SK-N-SH treated with all-trans-retinoic acid at 6 μM for 48 hours (cell line): ENCODE data around the gene SBF2.

Source experiments
- ATAC-seq: fragments of 200-7000 bp; cut with Tn5 transposase; 3 replicates; pipeline ENCODE4 v1.9.1; 2020; ENCODE audit warnings: mild to moderate bottlenecking, moderate library complexity
- ARNTL ChIP-seq: fragments of 450-650 bp; formaldehyde crosslinking; IDR thresholded peaks from 2 replicates; pipeline ENCODE4 v1.5.0; 2020; ENCODE audit warnings: low read depth, mild to moderate bottlenecking, moderate library complexity, borderline replicate concordance
- BACH2 ChIP-seq: fragments of 250-450 bp; sonication (Bioruptor Pico); IDR thresholded peaks from 2 replicates; pipeline ENCODE4 v1.9.0; 2021; ENCODE audit warnings: mild to moderate bottlenecking, borderline replicate concordance
- CREB5 ChIP-seq: fragments of 250-450 bp; sonication (Bioruptor Pico); IDR thresholded peaks from 2 replicates; pipeline ENCODE4 v1.5.1; 2020; ENCODE audit warnings: low read depth, mild to moderate bottlenecking, moderate library complexity
- CSRNP3 ChIP-seq: fragments of 250-450 bp; sonication (Bioruptor Pico); IDR thresholded peaks from 2 replicates; pipeline ENCODE4 v1.5.1; 2021; ENCODE audit warnings: mild to moderate bottlenecking, moderate library complexity
- ESRRG ChIP-seq: fragments of 250-450 bp; sonication (Bioruptor Pico); IDR thresholded peaks from 2 replicates; pipeline ENCODE4 v1.6.1; 2021; ENCODE audit warnings: mild to moderate bottlenecking
- GLIS3 ChIP-seq: fragments of 250-450 bp; sonication (Bioruptor Pico); IDR thresholded peaks from 2 replicates; pipeline ENCODE4 v1.5.0; 2020; ENCODE audit warnings: mild to moderate bottlenecking, moderate library complexity
- ISL1 ChIP-seq: fragments of 250-450 bp; sonication (Bioruptor Pico); IDR thresholded peaks from 2 replicates; pipeline ENCODE4 v2.1.2; 2022; ENCODE audit warnings: mild to moderate bottlenecking, moderate library complexity
- OSR1 ChIP-seq: fragments of 250-450 bp; sonication (Bioruptor Pico); IDR thresholded peaks from 2 replicates; pipeline ENCODE4 v1.8.0; 2022; ENCODE audit warnings: moderate library complexity, mild to moderate bottlenecking, inconsistent platforms
- PATZ1 ChIP-seq: fragments of 250-450 bp; sonication (Bioruptor Pico); IDR thresholded peaks from 2 replicates; pipeline ENCODE4 v1.8.0; 2020; ENCODE audit warnings: mild to moderate bottlenecking, moderate library complexity, borderline replicate concordance
- POU6F1 ChIP-seq: fragments of 250-450 bp; sonication (Bioruptor Pico); IDR thresholded peaks from 2 replicates; pipeline ENCODE4 v1.8.0; 2021; ENCODE audit warnings: low read depth, mild to moderate bottlenecking, moderate library complexity, borderline replicate concordance
- PPARA ChIP-seq: fragments of 250-450 bp; sonication (Bioruptor Pico); IDR thresholded peaks from 2 replicates; pipeline ENCODE4 v1.5.0; 2020; ENCODE audit warnings: mild to moderate bottlenecking, borderline replicate concordance
- RARB ChIP-seq: fragments of 250-450 bp; sonication (Bioruptor Pico); IDR thresholded peaks from 2 replicates; pipeline ENCODE4 v1.8.0; 2021; ENCODE audit warnings: mild to moderate bottlenecking, moderate library complexity
- TOX ChIP-seq: fragments of 250-450 bp; sonication (Bioruptor Pico); IDR thresholded peaks from 2 replicates; pipeline ENCODE4 v1.8.0; 2021; ENCODE audit warnings: mild to moderate bottlenecking, moderate library complexity, borderline replicate concordance
- TSHZ2 ChIP-seq: fragments of 250-450 bp; sonication (Bioruptor Pico); IDR thresholded peaks from 2 replicates; pipeline ENCODE4 v1.5.0; 2020; ENCODE audit warnings: mild to moderate bottlenecking, moderate library complexity
- ZC3H10 ChIP-seq: fragments of 250-450 bp; sonication (Bioruptor Pico); IDR thresholded peaks from 2 replicates; pipeline ENCODE4 v1.5.1; 2021; ENCODE audit warnings: mild to moderate bottlenecking, moderate library complexity
- ZFP30 ChIP-seq: fragments of 450-650 bp; formaldehyde crosslinking; IDR thresholded peaks from 2 replicates; pipeline ENCODE4 v1.5.0; 2022; ENCODE audit warnings: mild to moderate bottlenecking, moderate library complexity
- ZNF565 ChIP-seq: fragments of 450-650 bp; formaldehyde crosslinking; conservative IDR thresholded peaks from 2 replicates; pipeline ENCODE4 v1.5.0; 2020; ENCODE audit warnings: low read depth, mild to moderate bottlenecking, moderate library complexity

SBF2 gene

GRCh38 chr11:9763301-9763700, 530.7 kb downstream of the SBF2 start (continued):
- TF ChIP-seq CREB5 (CRISPR knock-in tag) (no peak), POU6F1 (CRISPR knock-in tag) (no peak), PPARA (CRISPR knock-in tag) (no peak), TSHZ2 (CRISPR knock-in tag) (no peak)

GRCh38 chr11:9762531-9762930, 531.5 kb downstream of the SBF2 start:
- TF ChIP-seq PATZ1 (CRISPR knock-in tag) (no peak), TSHZ2 (CRISPR knock-in tag) (no peak), OSR1 (no peak), PPARA (CRISPR knock-in tag) (no peak), ZC3H10 (CRISPR knock-in tag) (no peak), BACH2 (CRISPR knock-in tag) (no peak), POU6F1 (CRISPR knock-in tag) (no peak), ZFP30 (no peak), ESRRG (no peak), ISL1 (CRISPR knock-in tag) (no peak), TOX (CRISPR knock-in tag) (no peak), GLIS3 (CRISPR knock-in tag) (no peak), CSRNP3 (CRISPR knock-in tag) (no peak), ZNF565 (no peak), CREB5 (CRISPR knock-in tag) (no peak), RARB (CRISPR knock-in tag) (no peak), ARNTL (CRISPR knock-in tag) (no peak)
- no peak for ATAC-seq
